HG03520 (cell line): Measurements from ENCODE around the gene ANAPC10.
A peak's percentile ranks its signal among the peaks of the same experiment; 100 is the strongest.
"Not testable (repeated sequence)": the region's sequence is repeated elsewhere in the genome, so short reads cannot be mapped to it uniquely, and the experiment has no call there.

ENCODE experiments used
- ATAC-seq: cut with Tn5 transposase; IDR thresholded peaks from one replicate; pipeline ENCODE4 v1.9.1; 2021; ENCODE audit warnings: mild to moderate bottlenecking, moderate library complexity; ENCODE audit not compliant: unreplicated experiment

ANAPC10 gene

GRCh38 chr4:145097821-145098674 lies at the start of gene ANAPC10, which contains the start of gene ABCE1:
Gene ANAPC10, minus strand, starts transcription at chr4:145098196. Its CDS starts 2,097 bp downstream, at chr4:145096099.
Gene ABCE1, plus strand, starts transcription at chr4:145098311. Its CDS starts 6,102 bp downstream, at chr4:145104413.
- peak; percentile 75 for ATAC-seq

- ATAC-seq, result not testable (repeated sequence)
These were observed 38.2 kb upstream of the ANAPC10 start for GRCh38 chr4:145136219-145136618.

- ATAC-seq, result peak; percentile 82
These were observed 34.6 kb upstream of the ANAPC10 start for GRCh38 chr4:145132511-145133098.

- ATAC-seq, result no peak
These were observed 33.9 kb upstream of the ANAPC10 start for GRCh38 chr4:145131848-145132247.

GRCh38 chr4:145130788-145131399 lies 32.9 kb upstream of the ANAPC10 start:
- ATAC-seq, result no peak

- ATAC-seq, result no peak
These were observed 32.1 kb upstream of the ANAPC10 start for GRCh38 chr4:145130130-145130529.

GRCh38 chr4:145125396-145125795 lies 27.4 kb upstream of the ANAPC10 start:
- no peak for ATAC-seq

GRCh38 chr4:145108128-145108527 lies 10.1 kb upstream of the ANAPC10 start:
- no peak for ATAC-seq

- no peak for ATAC-seq
These were observed 9.1 kb upstream of the ANAPC10 start for GRCh38 chr4:145107126-145107525.

- no peak for ATAC-seq
These were observed 5.5 kb upstream of the ANAPC10 start for GRCh38 chr4:145103496-145103895.

- no peak for ATAC-seq
These were observed 4.6 kb upstream of the ANAPC10 start for GRCh38 chr4:145102619-145103018.

- ATAC-seq, result no peak
These were observed 3.1 kb upstream of the ANAPC10 start for GRCh38 chr4:145101091-145101490.

GRCh38 chr4:145099653-145100052 lies 1.7 kb upstream of the ANAPC10 start:
- ATAC-seq, result no peak

- ATAC-seq, result peak; percentile 19
These were observed 660 bp upstream of the ANAPC10 start for GRCh38 chr4:145098675-145099037.

GRCh38 chr4:145097331-145097820 lies 620 bp downstream of the ANAPC10 start:
- ATAC-seq, result peak; percentile 3

GRCh38 chr4:145093638-145094037 lies 4.4 kb downstream of the ANAPC10 start:
- ATAC-seq, result no peak

GRCh38 chr4:145090380-145090779 lies 7.6 kb downstream of the ANAPC10 start:
- ATAC-seq, result no peak

GRCh38 chr4:145083891-145084605 lies 13.9 kb downstream of the ANAPC10 start:
- ATAC-seq, result no peak

GRCh38 chr4:145081756-145082155 lies 16.2 kb downstream of the ANAPC10 start:
- no peak for ATAC-seq

- ATAC-seq, result no peak
These were observed 21.5 kb downstream of the ANAPC10 start for GRCh38 chr4:145076469-145076855.
